A549 (cell line): ENCODE data around the gene GNB5.

ENCODE experiments used
- ESRRA ChIP-seq: fragments of 150-350 bp; IDR thresholded peaks from 2 replicates; pipeline ENCODE4 v1.6.1; 2014; ENCODE audit warnings: mild to moderate bottlenecking, low read length, borderline replicate concordance
- MAFK ChIP-seq: fragments of 450-650 bp; IDR thresholded peaks from 2 replicates; pipeline ENCODE4 v1.6.1; 2014; ENCODE audit not compliant: partially characterized antibody
- NFE2L2 ChIP-seq: fragments of 150-350 bp; conservative IDR thresholded peaks from 2 replicates; pipeline ENCODE4 v1.6.1; 2014; ENCODE audit warnings: low read length
- POLR2A ChIP-seq: IDR thresholded peaks from 2 replicates; pipeline ENCODE4 v1.6.1; 2012; ENCODE audit warnings: mild to moderate bottlenecking, low read length
- RCOR1 ChIP-seq: fragments of 150-350 bp; IDR thresholded peaks from 2 replicates; pipeline ENCODE4 v1.6.1; 2014; ENCODE audit warnings: antibody characterized with exemption, low read length, low read depth
- SMC3 ChIP-seq: fragments of >200 bp; sonication (Bioruptor Twin); formaldehyde crosslinking; IDR thresholded peaks from 3 replicates; pipeline ENCODE4 v1.6.1; 2018; ENCODE audit warnings: inconsistent platforms
- TP53 ChIP-seq: fragments of 250-450 bp; sonication (Bioruptor Pico); IDR thresholded peaks from 2 replicates; pipeline ENCODE4 v1.5.0; 2021; ENCODE audit warnings: mild to moderate bottlenecking, moderate library complexity
- TF ChIP-seq, protein P1 (sequence below): fragments of >200 bp; sonication (Bioruptor Twin); formaldehyde crosslinking; IDR thresholded peaks from 3 replicates; pipeline ENCODE4 v1.5.1; 2016
- TF ChIP-seq, protein P2 (sequence below): fragments of 200-600 bp; sonication (generic); IDR thresholded peaks from 2 replicates; pipeline ENCODE4 v1.6.1; 2016; ENCODE audit warnings: antibody characterized with exemption, mild to moderate bottlenecking, moderate library complexity

- TF ChIP-seq, protein P1, sequence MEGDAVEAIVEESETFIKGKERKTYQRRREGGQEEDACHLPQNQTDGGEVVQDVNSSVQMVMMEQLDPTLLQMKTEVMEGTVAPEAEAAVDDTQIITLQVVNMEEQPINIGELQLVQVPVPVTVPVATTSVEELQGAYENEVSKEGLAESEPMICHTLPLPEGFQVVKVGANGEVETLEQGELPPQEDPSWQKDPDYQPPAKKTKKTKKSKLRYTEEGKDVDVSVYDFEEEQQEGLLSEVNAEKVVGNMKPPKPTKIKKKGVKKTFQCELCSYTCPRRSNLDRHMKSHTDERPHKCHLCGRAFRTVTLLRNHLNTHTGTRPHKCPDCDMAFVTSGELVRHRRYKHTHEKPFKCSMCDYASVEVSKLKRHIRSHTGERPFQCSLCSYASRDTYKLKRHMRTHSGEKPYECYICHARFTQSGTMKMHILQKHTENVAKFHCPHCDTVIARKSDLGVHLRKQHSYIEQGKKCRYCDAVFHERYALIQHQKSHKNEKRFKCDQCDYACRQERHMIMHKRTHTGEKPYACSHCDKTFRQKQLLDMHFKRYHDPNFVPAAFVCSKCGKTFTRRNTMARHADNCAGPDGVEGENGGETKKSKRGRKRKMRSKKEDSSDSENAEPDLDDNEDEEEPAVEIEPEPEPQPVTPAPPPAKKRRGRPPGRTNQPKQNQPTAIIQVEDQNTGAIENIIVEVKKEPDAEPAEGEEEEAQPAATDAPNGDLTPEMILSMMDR: no peak
- TF ChIP-seq RCOR1 (no peak), POLR2A (no peak), MAFK (no peak), SMC3 (no peak), ESRRA (no peak), TP53 (CRISPR knock-in tag) (no peak), NFE2L2 (no peak)
- TF ChIP-seq, protein P2, sequence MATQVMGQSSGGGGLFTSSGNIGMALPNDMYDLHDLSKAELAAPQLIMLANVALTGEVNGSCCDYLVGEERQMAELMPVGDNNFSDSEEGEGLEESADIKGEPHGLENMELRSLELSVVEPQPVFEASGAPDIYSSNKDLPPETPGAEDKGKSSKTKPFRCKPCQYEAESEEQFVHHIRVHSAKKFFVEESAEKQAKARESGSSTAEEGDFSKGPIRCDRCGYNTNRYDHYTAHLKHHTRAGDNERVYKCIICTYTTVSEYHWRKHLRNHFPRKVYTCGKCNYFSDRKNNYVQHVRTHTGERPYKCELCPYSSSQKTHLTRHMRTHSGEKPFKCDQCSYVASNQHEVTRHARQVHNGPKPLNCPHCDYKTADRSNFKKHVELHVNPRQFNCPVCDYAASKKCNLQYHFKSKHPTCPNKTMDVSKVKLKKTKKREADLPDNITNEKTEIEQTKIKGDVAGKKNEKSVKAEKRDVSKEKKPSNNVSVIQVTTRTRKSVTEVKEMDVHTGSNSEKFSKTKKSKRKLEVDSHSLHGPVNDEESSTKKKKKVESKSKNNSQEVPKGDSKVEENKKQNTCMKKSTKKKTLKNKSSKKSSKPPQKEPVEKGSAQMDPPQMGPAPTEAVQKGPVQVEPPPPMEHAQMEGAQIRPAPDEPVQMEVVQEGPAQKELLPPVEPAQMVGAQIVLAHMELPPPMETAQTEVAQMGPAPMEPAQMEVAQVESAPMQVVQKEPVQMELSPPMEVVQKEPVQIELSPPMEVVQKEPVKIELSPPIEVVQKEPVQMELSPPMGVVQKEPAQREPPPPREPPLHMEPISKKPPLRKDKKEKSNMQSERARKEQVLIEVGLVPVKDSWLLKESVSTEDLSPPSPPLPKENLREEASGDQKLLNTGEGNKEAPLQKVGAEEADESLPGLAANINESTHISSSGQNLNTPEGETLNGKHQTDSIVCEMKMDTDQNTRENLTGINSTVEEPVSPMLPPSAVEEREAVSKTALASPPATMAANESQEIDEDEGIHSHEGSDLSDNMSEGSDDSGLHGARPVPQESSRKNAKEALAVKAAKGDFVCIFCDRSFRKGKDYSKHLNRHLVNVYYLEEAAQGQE: no peak
These were observed 23.4 kb upstream of the GNB5 start for GRCh38 chr15:52214553-52214952.
